HG03521 (cell line): ENCODE results near the gene ANAPC5.

ENCODE experiments used
- ATAC-seq: cut with Tn5 transposase; IDR thresholded peaks from one replicate; pipeline ENCODE4 v1.9.1; 2021; ENCODE audit warnings: mild to moderate bottlenecking, moderate library complexity; ENCODE audit not compliant: unreplicated experiment

Gene ANAPC5

GRCh38 chr12:121371404-121371803, 19.2 kb upstream of the ANAPC5 start:
- no peak for ATAC-seq

DNA sequence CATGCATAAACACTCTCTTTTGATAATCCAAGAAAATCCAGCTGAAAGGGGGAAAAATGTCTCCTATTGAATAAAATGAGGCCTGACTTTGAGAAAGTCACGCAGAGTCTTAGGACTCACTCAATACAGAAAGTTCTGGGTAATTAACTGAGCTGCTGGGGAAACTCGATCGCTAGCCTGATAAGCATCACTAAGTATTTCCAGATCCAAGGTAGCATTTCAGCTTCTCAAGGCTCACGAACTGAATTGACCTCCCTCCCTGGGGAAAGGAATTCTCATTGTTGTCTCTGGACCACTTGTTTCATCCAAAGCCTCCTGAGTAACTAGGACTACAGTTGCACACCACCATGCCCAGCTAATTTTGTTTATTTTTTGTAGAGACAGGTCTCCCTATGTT, 13.8 kb upstream of the ANAPC5 start:
- ATAC-seq: no peak

DNA sequence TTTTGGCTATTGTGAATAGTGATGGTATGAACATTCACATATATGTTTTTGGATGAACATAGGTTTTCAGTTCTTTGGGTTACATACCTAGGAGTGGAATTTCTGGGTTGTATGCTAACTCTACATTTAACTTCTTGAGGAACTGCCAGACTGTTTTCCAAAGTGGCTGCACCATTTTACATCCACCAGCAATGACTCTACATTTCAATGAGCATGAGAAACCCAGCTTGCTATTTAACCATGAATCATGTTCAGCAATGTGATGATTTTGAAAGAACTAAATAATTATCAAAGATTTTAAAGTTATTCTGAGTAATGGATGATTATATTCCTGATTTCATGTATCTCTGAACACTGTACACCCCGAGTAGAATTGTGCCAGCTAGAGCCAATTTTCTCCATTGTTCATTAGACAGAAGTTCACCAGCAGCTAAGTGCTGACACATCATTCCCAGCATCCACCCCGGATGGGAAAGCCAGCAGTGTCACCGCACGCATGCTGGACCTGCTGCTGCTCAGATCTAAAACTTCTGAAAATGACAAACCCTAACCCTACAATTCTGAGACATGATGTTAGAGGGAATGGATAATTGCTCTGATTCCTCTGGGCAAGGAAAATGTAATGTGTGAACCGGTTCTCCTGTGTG, 13.3 kb upstream of the ANAPC5 start:
- ATAC-seq: no peak

- ATAC-seq: no peak
Observed at GRCh38 chr12:121364683-121365121, 12.5 kb upstream of the ANAPC5 start.

DNA sequence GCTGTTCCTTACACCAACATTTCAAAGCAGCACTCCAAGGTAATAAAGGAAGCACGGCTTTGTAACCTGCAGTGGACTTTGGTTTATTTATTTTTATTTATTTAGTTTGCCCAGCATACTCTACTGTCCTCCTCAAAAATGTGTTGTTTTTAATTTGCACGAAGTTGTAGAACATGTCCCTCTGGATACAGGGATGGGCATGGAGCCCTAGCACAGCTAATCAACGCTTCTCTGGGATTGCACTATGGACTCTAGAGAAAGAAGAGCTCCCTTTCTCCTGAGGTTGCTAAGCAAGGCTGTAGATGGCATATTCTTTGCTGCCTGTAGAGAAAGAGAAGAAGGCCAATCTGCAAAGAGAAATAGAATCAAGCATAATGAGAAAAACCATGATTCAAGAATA, 5.9 kb upstream of the ANAPC5 start:
- no peak for ATAC-seq

DNA sequence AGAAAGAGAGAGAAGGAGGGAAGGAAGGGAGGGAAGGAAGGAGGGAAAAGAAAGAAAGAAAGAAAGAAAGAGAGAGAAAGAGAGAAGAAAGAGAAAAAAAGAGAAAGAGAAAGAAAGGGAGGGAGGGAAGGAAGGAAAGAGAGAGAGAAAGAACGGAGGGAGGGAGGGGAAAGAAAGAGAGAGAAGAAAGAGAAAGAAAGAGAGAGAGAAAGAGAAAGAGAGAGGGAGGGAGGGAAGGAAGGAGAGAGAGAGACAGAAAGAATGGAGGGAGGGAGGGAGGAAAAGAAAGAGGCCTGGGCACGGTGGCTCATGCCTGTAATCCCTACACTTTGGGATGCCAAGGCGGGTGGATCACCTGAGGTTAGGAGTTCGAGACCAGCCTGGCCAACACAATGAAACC, 5.1 kb upstream of the ANAPC5 start:
- no peak for ATAC-seq

- ATAC-seq: no peak
Observed at GRCh38 chr12:121356657-121357056, 4.4 kb upstream of the ANAPC5 start.

DNA sequence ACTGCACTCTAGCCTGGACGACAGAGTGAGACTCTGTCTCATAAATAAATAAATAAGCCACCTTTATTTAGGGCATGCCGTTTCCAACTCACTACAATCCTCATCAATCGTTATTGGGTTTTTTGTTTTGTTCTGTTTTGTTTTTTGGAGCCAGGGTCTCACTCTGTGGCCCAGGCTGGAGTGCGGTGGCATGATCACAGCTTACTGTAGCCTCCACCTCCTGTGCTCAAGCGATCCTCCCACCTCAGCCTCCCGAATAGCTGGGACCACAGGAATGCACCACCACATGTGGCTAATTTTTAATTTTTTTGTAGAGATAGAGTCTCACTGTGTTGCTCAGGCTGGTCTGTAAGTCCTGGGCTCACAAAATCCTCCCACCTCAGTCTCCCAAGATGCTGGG, 3.6 kb upstream of the ANAPC5 start:
- ATAC-seq: no peak

- no peak for ATAC-seq
Observed at GRCh38 chr12:121352682-121353018, 439 bp upstream of the ANAPC5 start.

- no peak for ATAC-seq
Observed at GRCh38 chr12:121346747-121347146, 5.5 kb downstream of the ANAPC5 start.

DNA sequence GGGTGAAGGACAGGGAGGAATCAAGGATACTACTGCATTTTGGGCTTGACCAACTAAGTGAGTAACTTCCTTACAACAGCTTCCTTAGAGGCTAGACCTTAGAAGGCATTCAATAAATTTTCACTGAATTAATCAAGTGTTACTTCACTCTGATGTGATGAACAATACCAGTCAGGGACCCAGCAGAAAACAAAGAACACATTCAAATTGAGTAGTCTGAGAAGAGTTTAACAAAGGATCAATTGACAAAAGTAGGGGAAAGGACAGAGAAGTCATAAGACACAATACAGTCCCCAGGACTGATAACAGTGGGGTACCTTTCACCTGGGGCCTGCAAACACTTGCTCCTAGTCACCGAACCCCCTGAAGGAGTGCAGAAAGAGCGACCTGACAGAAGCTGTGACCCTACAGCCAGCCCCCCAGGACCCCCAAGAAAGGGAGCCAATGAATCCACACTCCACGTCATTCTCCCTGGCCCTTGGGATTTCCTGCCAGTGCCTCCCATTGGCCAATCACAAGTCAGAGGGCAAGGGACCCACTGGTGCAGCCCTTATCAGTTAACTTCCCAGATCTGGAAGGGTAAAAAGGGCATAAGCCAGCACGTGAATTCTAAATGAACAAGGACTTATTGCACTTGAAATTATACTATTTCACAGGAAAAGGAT, 6.9 kb downstream of the ANAPC5 start:
- ATAC-seq: no peak

DNA sequence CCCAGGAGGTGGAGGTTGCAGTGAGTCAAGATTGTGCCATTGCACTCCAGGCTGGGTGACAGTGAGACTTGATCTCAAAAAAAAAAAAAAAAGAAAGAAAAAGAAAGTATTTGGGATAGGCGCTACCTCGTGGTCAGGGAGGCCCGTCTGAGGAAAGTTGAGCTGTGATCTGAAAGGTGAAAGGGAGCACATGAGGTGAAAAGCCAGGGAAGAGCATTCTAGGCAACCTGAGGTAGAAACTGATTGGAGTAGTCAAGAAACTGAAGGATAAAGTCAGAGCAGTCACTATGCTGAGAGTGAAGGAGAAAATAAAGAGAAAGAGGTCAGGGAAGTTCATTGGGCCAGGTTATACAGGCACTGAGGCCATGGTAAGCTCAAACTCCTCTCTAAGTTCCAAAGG, 7.7 kb downstream of the ANAPC5 start:
- no peak for ATAC-seq

DNA sequence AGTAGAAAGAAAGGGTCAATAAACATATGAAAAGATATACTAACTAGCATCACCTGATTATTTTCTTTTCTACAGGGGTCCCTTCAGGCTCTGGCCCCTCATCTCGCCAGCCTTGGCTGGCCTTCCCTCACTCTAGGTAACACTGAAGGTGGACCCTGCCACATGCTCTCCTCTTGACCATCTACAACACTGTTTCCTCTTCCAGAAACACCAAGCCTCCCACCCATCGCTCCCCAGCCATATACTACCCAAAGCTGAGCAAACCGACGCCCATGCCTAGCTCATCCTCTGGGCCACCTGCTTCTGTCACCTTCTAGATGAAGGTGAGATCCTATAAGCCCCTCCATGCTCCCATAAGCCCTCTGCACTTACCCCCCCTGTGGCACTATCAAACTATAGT, 14.8 kb downstream of the ANAPC5 start:
- no peak for ATAC-seq

DNA sequence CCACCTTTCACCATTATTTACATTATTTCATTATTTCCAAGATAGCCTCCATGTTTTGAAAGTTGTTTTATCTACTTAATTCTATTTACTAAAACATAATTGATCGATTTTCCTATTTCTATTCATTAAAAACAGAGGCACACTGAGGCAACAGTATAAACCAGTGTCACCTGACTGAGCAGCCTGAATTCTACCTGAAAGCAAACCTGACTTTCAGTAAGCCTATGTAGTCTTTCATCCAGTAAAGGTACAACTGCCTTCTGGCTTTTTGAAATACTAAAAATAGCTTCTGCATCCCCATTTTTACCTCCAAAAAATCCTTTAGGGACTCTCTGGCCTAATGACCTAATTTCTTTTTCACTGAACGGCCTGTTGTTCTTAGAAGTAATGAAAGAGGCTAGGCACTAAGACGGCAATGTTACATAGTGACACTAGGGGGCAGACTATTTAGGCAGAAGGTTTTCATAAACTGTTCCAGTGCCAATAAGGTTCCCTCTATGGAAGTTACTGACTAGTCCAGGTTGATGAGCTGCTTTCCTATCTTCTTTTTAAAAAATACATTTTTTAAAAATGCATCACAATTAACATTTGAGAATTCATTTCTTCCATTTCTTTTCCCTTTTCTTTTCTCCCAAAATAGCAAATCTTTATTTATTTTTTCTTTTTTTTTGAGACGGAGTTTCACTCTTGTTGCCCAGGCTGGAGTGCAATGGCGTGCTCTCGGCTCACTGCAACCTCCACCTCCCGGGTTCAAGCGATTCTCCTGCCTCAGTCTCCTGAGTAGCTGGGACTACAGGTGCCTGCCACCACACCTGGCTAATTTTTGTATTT, 17.5 kb downstream of the ANAPC5 start:
- ATAC-seq: no peak

- no peak for ATAC-seq
Observed at GRCh38 chr12:121333747-121334146, 18.5 kb downstream of the ANAPC5 start.

DNA sequence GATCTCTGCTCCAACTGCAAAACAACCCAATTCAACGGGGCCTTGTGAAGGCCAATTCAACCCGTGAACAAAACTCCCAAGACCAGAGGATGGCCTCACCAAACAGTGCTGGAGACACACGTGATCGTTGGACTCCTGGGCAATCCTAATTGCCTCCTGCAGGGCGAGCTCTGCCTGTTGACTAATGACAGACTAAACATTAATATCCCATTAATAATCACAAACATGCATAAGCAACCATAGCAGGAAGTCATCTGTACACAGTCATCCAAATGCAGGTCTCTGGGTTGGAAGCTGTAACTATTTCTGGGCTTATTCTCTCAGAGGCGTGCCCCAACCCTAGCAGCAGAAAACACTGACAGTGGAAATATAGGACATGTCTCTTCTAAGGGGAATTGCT, 21.0 kb downstream of the ANAPC5 start:
- no peak for ATAC-seq

GRCh38 chr12:121330692-121331091, 21.5 kb downstream of the ANAPC5 start:
- no peak for ATAC-seq

GRCh38 chr12:121330195-121330594, 22.0 kb downstream of the ANAPC5 start:
- ATAC-seq: no peak

GRCh38 chr12:121328620-121329019, 23.6 kb downstream of the ANAPC5 start:
- no peak for ATAC-seq

DNA sequence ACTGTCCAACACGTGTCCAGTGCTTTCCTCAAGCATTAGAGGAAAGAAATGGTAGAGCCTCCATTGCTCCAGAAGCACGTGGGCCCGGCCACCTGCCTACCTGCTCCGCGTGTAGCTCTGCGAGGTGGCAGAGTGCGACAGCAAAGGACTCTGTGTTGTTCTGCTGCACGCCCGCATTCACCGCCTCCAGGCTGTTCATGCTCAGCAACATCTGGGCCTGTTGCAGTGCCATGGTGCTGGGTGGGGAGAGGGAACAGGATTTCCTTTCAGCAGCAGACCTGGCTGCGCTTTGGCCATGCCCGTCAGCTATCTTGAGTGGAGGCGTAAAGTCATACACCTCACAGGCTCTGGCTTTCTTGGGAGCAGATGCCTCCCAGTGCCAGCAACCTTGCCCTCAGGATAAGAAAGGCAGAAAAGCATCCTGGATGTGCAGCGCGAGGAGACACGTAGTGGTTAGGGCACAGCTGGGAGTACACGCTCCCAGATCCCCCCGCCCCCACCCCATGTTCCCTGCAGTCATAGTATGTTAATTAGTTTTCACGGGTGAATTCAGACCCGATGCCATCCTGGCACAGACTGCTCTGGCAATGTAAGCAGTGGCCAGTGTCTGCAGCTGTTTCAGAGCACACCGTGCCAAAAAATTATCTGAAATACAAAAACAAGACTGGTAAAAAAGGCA, 25.1 kb downstream of the ANAPC5 start:
- no peak for ATAC-seq

DNA sequence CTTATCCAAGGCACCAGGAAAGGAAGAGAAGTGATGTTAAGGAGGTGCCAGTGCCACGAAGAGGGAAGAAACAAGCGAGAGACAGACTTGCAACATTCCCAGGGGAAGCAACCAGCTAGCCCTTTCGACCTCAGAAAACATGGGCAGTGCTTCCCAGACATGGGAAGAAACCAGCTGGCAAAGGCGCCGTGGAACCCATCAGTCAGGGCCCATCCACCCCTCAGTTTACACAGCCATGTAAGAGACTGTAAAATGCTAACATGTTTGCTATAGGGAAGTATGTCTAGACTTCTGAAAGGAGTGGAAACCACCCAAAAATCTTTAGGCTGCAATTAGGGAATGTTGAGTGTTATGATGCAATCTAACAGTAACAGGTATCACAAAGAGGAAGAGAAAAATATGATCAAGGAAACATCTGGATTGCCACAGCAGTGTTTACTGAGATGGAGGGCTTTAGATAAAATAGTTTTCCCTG, 26.3 kb downstream of the ANAPC5 start:
- ATAC-seq: no peak
